Amniotic stem cell (primary cell): ENCODE data around the gene MTOR.
"Not testable (repeated sequence)": the region's sequence is repeated elsewhere in the genome, so short reads cannot be mapped to it uniquely, and the experiment has no call there.

Experiments used
- DNase-seq: peaks from one replicate; lab custom pipeline; 2025; lab: John Stamatoyannopoulos, UW

MTOR gene

GRCh38 chr1:11262171-11263049 is at the start of gene MTOR:
MTOR (minus strand) TSS chr1:11262551; CDS start chr1:11259409, 3,142 bp downstream.
- peak; percentile 100 for DNase-seq

GRCh38 chr1:11309385-11309784 is 47.0 kb upstream of the MTOR start:
- DNase-seq: no peak

- no peak for DNase-seq
Observed at GRCh38 chr1:11308699-11309224, 46.4 kb upstream of the MTOR start.

- DNase-seq: no peak
Observed at GRCh38 chr1:11307852-11308251, 45.5 kb upstream of the MTOR start.

GRCh38 chr1:11305516-11305915 is 43.2 kb upstream of the MTOR start:
- not testable (repeated sequence) for DNase-seq

GRCh38 chr1:11302366-11302765 is 40.0 kb upstream of the MTOR start:
- DNase-seq: no peak

- DNase-seq: no peak
Observed at GRCh38 chr1:11301601-11302000, 39.2 kb upstream of the MTOR start.

GRCh38 chr1:11299225-11299574 is 36.8 kb upstream of the MTOR start:
- DNase-seq: no peak

- DNase-seq: no peak
Observed at GRCh38 chr1:11298390-11299224, 36.3 kb upstream of the MTOR start.

- DNase-seq: not testable (repeated sequence)
Observed at GRCh38 chr1:11297774-11298173, 35.4 kb upstream of the MTOR start.

GRCh38 chr1:11295905-11296304 is 33.6 kb upstream of the MTOR start:
- DNase-seq: no peak

GRCh38 chr1:11294951-11295350 is 32.6 kb upstream of the MTOR start:
- DNase-seq: no peak

- DNase-seq: no peak
Observed at GRCh38 chr1:11293856-11294255, 31.5 kb upstream of the MTOR start.

GRCh38 chr1:11291049-11291448 is 28.7 kb upstream of the MTOR start:
- DNase-seq: no peak

- DNase-seq: no peak
Observed at GRCh38 chr1:11289064-11289463, 26.7 kb upstream of the MTOR start.

GRCh38 chr1:11286735-11287410 is 24.5 kb upstream of the MTOR start:
- no peak for DNase-seq

- DNase-seq: no peak
Observed at GRCh38 chr1:11285883-11286734, 23.8 kb upstream of the MTOR start.

GRCh38 chr1:11284784-11285183 is 22.4 kb upstream of the MTOR start:
- DNase-seq: no peak

- no peak for DNase-seq
Observed at GRCh38 chr1:11283151-11283550, 20.8 kb upstream of the MTOR start.

- DNase-seq: peak; percentile 48
Observed at GRCh38 chr1:11281518-11282331, 19.4 kb upstream of the MTOR start.
